CD14-positive monocyte (primary cell): Measurements from ENCODE around the gene ARHGEF1. TPM values are rescaled to one million over a fixed set of nuclear protein-coding genes. Genes with fewer than 3 reads are reported as not detected.

ENCODE experiments used
- DNase-seq, 3 donors: peaks; one replicate each; pipeline ENCODE4 v3.0.0-alpha.2; 2011 to 2022
- H2AFZ ChIP-seq: 2 replicates; pipeline ENCODE4 v1.6.0; 2012; ENCODE audit warnings: mild to moderate bottlenecking, low read depth, low read length, inconsistent platforms; ENCODE audit not compliant: insufficient read depth, poor library complexity, severe bottlenecking
- H3K27ac ChIP-seq, 2 donors: 1 replicate in 1 of 2; 2 replicates in 1 of 2; pipeline ENCODE4 v1.5.1; 2012 to 2013; ENCODE audit warnings: low read length in 2 of 2, control low read depth in 1 of 2, inconsistent platforms in 1 of 2, low read depth in 1 of 2, mild to moderate bottlenecking in 1 of 2
- H3K27me3 ChIP-seq, 2 donors: one replicate each; pipeline versions ENCODE4 v1.6.0 to v1.6.1; 2011 to 2013; ENCODE audit warnings: low read length in 2 of 2; ENCODE audit not compliant: control insufficient read depth in 2 of 2, insufficient read depth in 2 of 2
- H3K36me3 ChIP-seq, 2 donors: replicated peaks in 1 of 2; 1 replicate in 1 of 2; 2 replicates in 1 of 2; pipeline versions ENCODE4 v1.5.1 to v1.6.1; 2012 to 2013; ENCODE audit warnings: low read length in 2 of 2, control low read depth in 1 of 2, inconsistent platforms in 1 of 2, mild to moderate bottlenecking in 1 of 2; ENCODE audit not compliant: insufficient read depth in 2 of 2, control insufficient read depth in 1 of 2
- H3K4me1 ChIP-seq, 2 donors: 1 replicate in 1 of 2; 2 replicates in 1 of 2; pipeline versions ENCODE4 v1.5.1 to v1.6.1; 2012 to 2013; ENCODE audit warnings: low read length in 2 of 2, control low read depth in 1 of 2, inconsistent platforms in 1 of 2, mild to moderate bottlenecking in 1 of 2, moderate library complexity in 1 of 2; ENCODE audit not compliant: insufficient read depth in 2 of 2, control insufficient read depth in 1 of 2
- H3K4me2 ChIP-seq: replicated peaks from 2 replicates; pipeline ENCODE3; 2012; ENCODE audit warnings: low read length, moderate library complexity, mild to moderate bottlenecking; ENCODE audit not compliant: poor library complexity, severe bottlenecking; ENCODE audit errors: extremely low read depth
- H3K4me3 ChIP-seq, 3 experiments: fragments of 200-600 bp in 1 of 3; sonication (generic) in 1 of 3; replicated peaks in 1 of 3; 1 replicate in 2 of 3; 2 replicates in 1 of 3; pipeline ENCODE4 v1.5.1; 2011 to 2013; ENCODE audit warnings: low read length in 3 of 3, mild to moderate bottlenecking in 3 of 3, control low read depth in 2 of 3, low read depth in 2 of 3, inconsistent platforms in 1 of 3, moderate library complexity in 1 of 3
- H3K79me2 ChIP-seq: 2 replicates; pipeline ENCODE4 v1.6.0; 2012; ENCODE audit warnings: mild to moderate bottlenecking, control low read depth, inconsistent platforms, low read length, moderate library complexity; ENCODE audit not compliant: insufficient read depth
- H3K9ac ChIP-seq: 2 replicates; pipeline ENCODE4 v1.6.0; 2017; ENCODE audit warnings: low read length, mild to moderate bottlenecking; ENCODE audit not compliant: insufficient read depth, poor library complexity, severe bottlenecking
- H3K9me3 ChIP-seq, 2 donors: replicated peaks in 1 of 2; 1 replicate in 1 of 2; 2 replicates in 1 of 2; pipeline versions ENCODE4 v1.5.1 to v1.6.1; 2012 to 2013; ENCODE audit warnings: low read length in 2 of 2, control low read depth in 1 of 2; ENCODE audit not compliant: control insufficient read depth in 1 of 2, insufficient read depth in 1 of 2
- H4K20me1 ChIP-seq: 2 replicates; pipeline ENCODE4 v1.6.0; 2012; ENCODE audit warnings: mild to moderate bottlenecking, low read length, control low read depth, moderate library complexity; ENCODE audit not compliant: insufficient read depth
- H3K27ac Mint-ChIP-seq, 7 donors: one replicate each; pipeline ENCODE4 v1.8.0; 2020; ENCODE audit warnings: mild to moderate bottlenecking in 7 of 7, mixed read lengths in 7 of 7, moderate library complexity in 6 of 7, inconsistent platforms in 2 of 7
- H3K27me3 Mint-ChIP-seq, 3 donors: one replicate each; pipeline ENCODE4 v1.8.0; 2021 to 2022; ENCODE audit warnings: low read depth in 3 of 3, mild to moderate bottlenecking in 3 of 3, mixed read lengths in 3 of 3, moderate library complexity in 3 of 3, inconsistent platforms in 1 of 3
- H3K36me3 Mint-ChIP-seq, 2 donors: one replicate each; pipeline ENCODE4 v1.8.0; 2020; ENCODE audit warnings: mixed read lengths in 2 of 2, inconsistent platforms in 1 of 2, mild to moderate bottlenecking in 1 of 2
- H3K4me1 Mint-ChIP-seq: one replicate; pipeline ENCODE4 v1.8.0; 2020; ENCODE audit warnings: mild to moderate bottlenecking, mixed read lengths
- H3K4me3 Mint-ChIP-seq, 2 donors: one replicate each; pipeline ENCODE4 v1.8.0; 2020; ENCODE audit warnings: mild to moderate bottlenecking in 2 of 2, mixed read lengths in 2 of 2, moderate library complexity in 1 of 2
- H3K9me3 Mint-ChIP-seq, 7 donors: one replicate each; pipeline ENCODE4 v1.8.0; 2020 to 2022; ENCODE audit warnings: mixed read lengths in 7 of 7, mild to moderate bottlenecking in 6 of 7, moderate library complexity in 6 of 7, inconsistent platforms in 2 of 7
- CTCF ChIP-seq: fragments of 200-600 bp; IDR thresholded peaks from one replicate; pipeline ENCODE4 v1.8.0; 2022; ENCODE audit warnings: antibody characterized with exemption, mild to moderate bottlenecking
- WGBS: methylation state at CpG from one replicate; pipeline ENCODE4 v1.1.5; 2013; ENCODE audit warnings: missing lambda C conversion rate; ENCODE audit not compliant: insufficient coverage; 5-methylcytosine and 5-hydroxymethylcytosine counted together
- intact Hi-C, 2 donors: fragments of 100-400 bp; cut with micrococcal nuclease; formaldehyde crosslinking; loops; one replicate each; pipeline versions ENCODE4 v1.15.0 to v1.15.1; 2023
- polyA plus RNA-seq, 3 donors: library from polyadenylated mRNA; depleted of rRNA in 1 of 3; unstranded in 2 of 3; stranded (reverse) in 1 of 3; fragments of 300-500 nt in 2 of 3; fragments of >200 nt in 1 of 3; fragmentation: Illumina TruSeq in 2 of 3; gene quantifications; 1 replicate in 2 of 3; 2 replicates in 1 of 3; pipeline ENCODE4 v1.2.3, GENCODE V29; 2012 to 2021
- small RNA-seq: library from RNA; depleted of rRNA; stranded (forward); fragments of <200 nt; gene quantifications from one replicate; pipeline ENCODE3, GENCODE V24; 2012; ENCODE audit warnings: low read depth; ENCODE audit not compliant: insufficient read length

ARHGEF1 gene
- polyA plus RNA-seq, 3 donors, result 82.8 to 622 (median 95.5) TPM

- H3K9me3 ChIP-seq, result no peaks in the 10 kb centered on the region
- peaks cover 26% of the 10 kb centered on the region for H3K4me1 Mint-ChIP-seq
- TF ChIP-seq CTCF, result no peak
- H3K9me3 Mint-ChIP-seq, result peaks cover 0 to 2% (median 0%) of the 10 kb centered on the region in 7 donors
- peaks cover 0 to 6% (median 4%) of the 10 kb centered on the region in 3 donors for H3K27me3 Mint-ChIP-seq
- no peak overlapping the region for H3K9ac ChIP-seq
- no peak overlapping the region for H3K27ac Mint-ChIP-seq
- no peak overlapping the region for H3K4me3 Mint-ChIP-seq
- intact Hi-C loops, result loop anchor here (5.0 kb wide), 2 partner anchors 74 to 94 kb away; partner anchors contain the start of genes RPS19 (in 2 of the 2) and ARHGEF1 (in 1 of the 2)
- no peaks in the 10 kb centered on the region for H3K79me2 ChIP-seq
- no peak for DNase-seq
- H3K36me3 ChIP-seq, result peaks cover 0 to 16% of the 10 kb centered on the region in 2 donors
- H3K27me3 ChIP-seq, result no peaks in the 10 kb centered on the region
- no peak overlapping the region for H3K27ac ChIP-seq
- peaks cover 4% of the 10 kb centered on the region for H4K20me1 ChIP-seq
- no peak overlapping the region for H3K4me2 ChIP-seq
- over 99% methylated on average over 11 of the region's 13 CpGs for WGBS
- no peak overlapping the region for H2AFZ ChIP-seq
- no peak overlapping the region for H3K4me3 ChIP-seq
- peaks cover 17 to 24% of the 10 kb centered on the region in 2 donors for H3K36me3 Mint-ChIP-seq
- peaks cover 21 to 25% of the 10 kb centered on the region in 2 donors for H3K4me1 ChIP-seq
These were observed 73.6 kb downstream of the ARHGEF1 start for GRCh38 chr19:41956621-41957020.

Small RNA genes within 50 kb of the gene (small RNA-seq; reads per million reads assigned to genes)
- gene MIR6797, result not detected

Other genes with a start within 250 kb of the ARHGEF1 start
- gene CEACAM7, start 194.9 kb upstream of the ARHGEF1 start, polyA plus RNA-seq, result not detected
- not detected for gene CEACAM5, start 174.6 kb upstream of the ARHGEF1 start, polyA plus RNA-seq
- gene CEACAM6, start 127.7 kb upstream of the ARHGEF1 start, polyA plus RNA-seq, result under 1 TPM in 1 of 3 donors, not detected in 2; 0.07 TPM
- 10 to 100 TPM in 2 of 3 donors, 1 to 10 TPM in 1; 5.9 to 11.8 (median 11.3) TPM for gene CEACAM3, start 86.6 kb upstream of the ARHGEF1 start, polyA plus RNA-seq
- not detected for gene LYPD4, start 38.5 kb upstream of the ARHGEF1 start, polyA plus RNA-seq
- gene DMRTC2, start 38.1 kb upstream of the ARHGEF1 start, polyA plus RNA-seq, result not detected
- gene RPS19, start 22.9 kb upstream of the ARHGEF1 start, polyA plus RNA-seq, result 1,000 to 10,000 TPM; 1,234 to 2,117 (median 1,424) TPM
- gene CD79A, start 5.9 kb upstream of the ARHGEF1 start, polyA plus RNA-seq, result 1 to 10 TPM; 1.9 to 2.7 (median 2.1) TPM
- not detected for gene ERFL, start 45.3 kb downstream of the ARHGEF1 start, polyA plus RNA-seq
- 100 to 1,000 TPM; 126 to 234 (median 202) TPM for gene RABAC1, start 76.1 kb downstream of the ARHGEF1 start, polyA plus RNA-seq
- under 1 TPM in 2 of 3 donors, not detected in 1; 0.07 to 0.10 TPM for gene ATP1A3, start 111.0 kb downstream of the ARHGEF1 start, polyA plus RNA-seq
- under 1 TPM in 2 of 3 donors, not detected in 1; 0.12 to 0.28 TPM for gene GRIK5, start 187.0 kb downstream of the ARHGEF1 start, polyA plus RNA-seq
- gene ZNF574, start 193.0 kb downstream of the ARHGEF1 start, polyA plus RNA-seq, result 1 to 10 TPM; 3.3 to 9.6 (median 4.9) TPM
- 100 to 1,000 TPM in 1 of 3 donors, 10 to 100 TPM in 2; 20.0 to 147 (median 28.2) TPM for gene POU2F2, start 249.3 kb downstream of the ARHGEF1 start, polyA plus RNA-seq